ENCODE results near the gene NLE1. TPM values are rescaled to one million over a fixed set of nuclear protein-coding genes. Genes with fewer than 3 reads are reported as not detected.

The NLE1 gene
- polyA plus RNA-seq, 1 donor (not counting 4 experiments of a cell fraction or from before 2014, with no cell fraction given) = 13.5 TPM

GRCh38 chr17:35089586-35090296 is 52.4 kb downstream of the NLE1 start:
- FAIRE-seq = peak; percentile 89
- Histone ChIP-seq H3K36me3 (ENCODE audit: control insufficient read depth in 2 of 2, extremely low read depth in 1 of 2, insufficient read depth in 2 of 2, low read length in 2 of 2) (no peaks in the 10 kb centered on the region), H3K27me3 (ENCODE audit: control insufficient read depth, extremely low read depth, insufficient read depth, low read length) (no peaks in the 10 kb centered on the region), H3K4me2 (ENCODE audit: control insufficient read depth, extremely low read depth, insufficient read depth, low read depth, low read length) (peak overlapping the region; percentile 90), H3K9me1 (ENCODE audit: control insufficient read depth, extremely low read depth, insufficient read depth, low read length) (no peaks in the 10 kb centered on the region), H4K20me1 (ENCODE audit: control insufficient read depth, extremely low read depth, insufficient read depth, low read length) (no peaks in the 10 kb centered on the region), H3K4me1 (ENCODE audit: control insufficient read depth, extremely low read depth, insufficient read depth, low read length) (peaks cover 42% of the 10 kb centered on the region), H3K9me3 (ENCODE audit: control insufficient read depth, low read depth, low read length) (no peaks in the 10 kb centered on the region), H3K79me2 (ENCODE audit: control insufficient read depth, insufficient read depth, low read length) (peaks cover 32% of the 10 kb centered on the region), H2AFZ (ENCODE audit: control insufficient read depth, low read length) (peak overlapping the region; percentile 96), H3K27ac (ENCODE audit: control insufficient read depth, insufficient read depth, low read length) (peak overlapping the region; percentile 90), H3K9ac (ENCODE audit: control insufficient read depth, extremely low read depth, insufficient read depth, low read length) (peak overlapping the region; percentile 80), H3K4me3 (ENCODE audit: control insufficient read depth in 2 of 3, extremely low read depth in 1 of 3, insufficient read depth in 2 of 3, low read depth in 1 of 3, low read length in 3 of 3) (peak overlapping the region; percentile 4 to 60 (median 9))
- dilution Hi-C loops (cut with MboI; ENCODE audit: extremely low pct_ligation_motif_present, low sequenced_read_pairs) = no loop called here
- TF ChIP-seq EZH2 (IDR thresholded peaks at IDR 0.05; ENCODE audit: low read length) = no peak
- TF ChIP-seq, protein P1, sequence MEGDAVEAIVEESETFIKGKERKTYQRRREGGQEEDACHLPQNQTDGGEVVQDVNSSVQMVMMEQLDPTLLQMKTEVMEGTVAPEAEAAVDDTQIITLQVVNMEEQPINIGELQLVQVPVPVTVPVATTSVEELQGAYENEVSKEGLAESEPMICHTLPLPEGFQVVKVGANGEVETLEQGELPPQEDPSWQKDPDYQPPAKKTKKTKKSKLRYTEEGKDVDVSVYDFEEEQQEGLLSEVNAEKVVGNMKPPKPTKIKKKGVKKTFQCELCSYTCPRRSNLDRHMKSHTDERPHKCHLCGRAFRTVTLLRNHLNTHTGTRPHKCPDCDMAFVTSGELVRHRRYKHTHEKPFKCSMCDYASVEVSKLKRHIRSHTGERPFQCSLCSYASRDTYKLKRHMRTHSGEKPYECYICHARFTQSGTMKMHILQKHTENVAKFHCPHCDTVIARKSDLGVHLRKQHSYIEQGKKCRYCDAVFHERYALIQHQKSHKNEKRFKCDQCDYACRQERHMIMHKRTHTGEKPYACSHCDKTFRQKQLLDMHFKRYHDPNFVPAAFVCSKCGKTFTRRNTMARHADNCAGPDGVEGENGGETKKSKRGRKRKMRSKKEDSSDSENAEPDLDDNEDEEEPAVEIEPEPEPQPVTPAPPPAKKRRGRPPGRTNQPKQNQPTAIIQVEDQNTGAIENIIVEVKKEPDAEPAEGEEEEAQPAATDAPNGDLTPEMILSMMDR (optimal IDR thresholded peaks at IDR 0.05 in 1 of 3, IDR thresholded peaks at IDR 0.05 in 1 of 3, conservative IDR thresholded peaks at IDR 0.05 in 1 of 3; ENCODE audit: extremely low read depth in 1 of 3, insufficient read depth in 2 of 3, low read length in 3 of 3) = peak in 2 of 3 experiments; percentile 12 to 22
- no peak for DNase-seq (ENCODE audit: low read depth, low spot score)

DNA sequence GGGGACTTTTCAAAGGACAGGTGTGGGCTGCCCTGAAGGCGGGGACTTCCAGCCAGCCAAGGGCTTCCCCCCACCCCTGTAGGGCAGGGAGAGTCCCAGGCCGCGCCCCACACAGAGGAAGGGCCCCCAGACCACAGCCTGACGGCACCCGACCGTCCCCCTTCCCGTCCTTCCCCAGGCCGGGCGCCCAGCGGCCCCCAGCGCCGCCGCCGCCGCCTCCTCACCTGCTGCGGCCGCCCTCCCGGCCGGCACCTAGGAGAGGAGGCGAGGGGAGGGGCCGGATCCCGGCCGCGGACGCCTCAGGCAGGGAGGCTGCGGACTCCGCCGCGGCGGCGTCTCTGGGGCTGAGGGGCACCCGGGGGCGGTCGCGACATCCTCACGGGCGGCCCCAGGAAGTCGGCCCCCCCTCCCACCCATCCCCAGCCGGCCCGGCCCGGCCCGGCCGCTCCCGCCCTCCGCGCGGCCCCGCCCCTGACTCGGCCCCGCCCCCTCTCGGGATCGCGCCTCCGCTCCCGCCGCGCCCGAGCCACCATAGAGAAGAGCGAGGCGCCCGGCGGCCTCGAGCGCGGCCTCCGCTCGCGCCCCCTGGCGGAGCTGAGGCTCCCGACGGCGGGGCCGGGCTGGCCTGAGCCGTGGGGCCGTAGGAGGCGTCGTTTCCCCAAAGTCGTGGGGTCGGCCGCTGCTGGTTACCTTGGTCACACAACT is 53.1 kb downstream of the NLE1 start:
- FAIRE-seq (no peak), DNase-seq (ENCODE audit: low read depth, low spot score) (no peak)
- no peaks in the 10 kb centered on the region for H3K27me3 ChIP-seq (ENCODE audit: control insufficient read depth, extremely low read depth, insufficient read depth, low read length)
- peak overlapping the region; percentile 97 for H3K4me2 ChIP-seq (ENCODE audit: control insufficient read depth, extremely low read depth, insufficient read depth, low read depth, low read length)
- TF ChIP-seq, protein P1 (optimal IDR thresholded peaks at IDR 0.05 in 1 of 3, IDR thresholded peaks at IDR 0.05 in 1 of 3, conservative IDR thresholded peaks at IDR 0.05 in 1 of 3; ENCODE audit: extremely low read depth in 1 of 3, insufficient read depth in 2 of 3, low read length in 3 of 3) = peak in 2 of 3 experiments; percentile 73 to 74
- no peak for TF ChIP-seq EZH2 (IDR thresholded peaks at IDR 0.05; ENCODE audit: low read length)
- H3K4me1 ChIP-seq (ENCODE audit: control insufficient read depth, extremely low read depth, insufficient read depth, low read length) = peaks cover 45% of the 10 kb centered on the region
- peak overlapping the region; percentile 96 for H2AFZ ChIP-seq (ENCODE audit: control insufficient read depth, low read length)
- H3K79me2 ChIP-seq (ENCODE audit: control insufficient read depth, insufficient read depth, low read length) = peaks cover 38% of the 10 kb centered on the region
- H3K9me1 ChIP-seq (ENCODE audit: control insufficient read depth, extremely low read depth, insufficient read depth, low read length) = no peaks in the 10 kb centered on the region
- no peaks in the 10 kb centered on the region for H4K20me1 ChIP-seq (ENCODE audit: control insufficient read depth, extremely low read depth, insufficient read depth, low read length)
- peak overlapping the region; percentile 86 to 90 (median 89) for H3K4me3 ChIP-seq (ENCODE audit: control insufficient read depth in 2 of 3, extremely low read depth in 1 of 3, insufficient read depth in 2 of 3, low read depth in 1 of 3, low read length in 3 of 3)
- peak overlapping the region; percentile 94 for H3K9ac ChIP-seq (ENCODE audit: control insufficient read depth, extremely low read depth, insufficient read depth, low read length)
- dilution Hi-C loops (cut with MboI; ENCODE audit: extremely low pct_ligation_motif_present, low sequenced_read_pairs) = no loop called here
- no peaks in the 10 kb centered on the region for H3K9me3 ChIP-seq (ENCODE audit: control insufficient read depth, low read depth, low read length)
- H3K27ac ChIP-seq (ENCODE audit: control insufficient read depth, insufficient read depth, low read length) = peak overlapping the region; percentile 94
- no peaks in the 10 kb centered on the region for H3K36me3 ChIP-seq (ENCODE audit: control insufficient read depth in 2 of 2, extremely low read depth in 1 of 2, insufficient read depth in 2 of 2, low read length in 2 of 2)
